ENCODE measurements around the gene KRTAP16-1. TPM values are rescaled to one million over a fixed set of nuclear protein-coding genes. Genes with fewer than 3 reads are reported as not detected.

KRTAP16-1 gene
- total and polyA plus RNA-seq, 2 of the 8 experiments (the other 6 are each of a cell fraction or from before 2014, with no cell fraction given): not detected

GRCh38 chr17:41301204-41301790 is 7.8 kb downstream of the KRTAP16-1 start:
- Histone ChIP-seq H4K91ac (replicated peaks; ENCODE audit: insufficient read length, low read length) (no peak overlapping the region), H3K23me2 (ENCODE audit: low read depth, low read length) (no peaks in the 10 kb centered on the region; the same call in 1 of the 2 replicates), H4K20me1 (replicated peaks in 1 of 2; ENCODE audit: control insufficient read depth in 1 of 2, insufficient read depth in 2 of 2, low read length in 2 of 2) (no peaks in the 10 kb centered on the region), H2BK120ac (replicated peaks; ENCODE audit: low read depth, low read length) (no peak overlapping the region), H3K4ac (replicated peaks; ENCODE audit: insufficient read length, low read depth, low read length) (no peak overlapping the region), H4K8ac (ENCODE audit: extremely low read depth, insufficient read depth, low read length) (no peak overlapping the region), H3K27me3 (replicated peaks in 1 of 4; ENCODE audit: control insufficient read depth in 3 of 4, extremely low read depth in 1 of 4, insufficient read depth in 3 of 4, low read length in 3 of 4) (no peaks in the 10 kb centered on the region; a peak in 1 of 7 replicates), H3K4me3 (ENCODE audit: extremely low read depth in 1 of 4, insufficient read depth in 2 of 4, low read depth in 3 of 4, low read length in 4 of 4) (no peak overlapping the region), H2AFZ (ENCODE audit: low read length) (no peak overlapping the region), H3K4me2 (ENCODE audit: insufficient read depth in 1 of 2, low read depth in 2 of 2, low read length in 2 of 2) (no peak overlapping the region), H3K79me2 (ENCODE audit: control insufficient read depth in 1 of 2, insufficient read depth in 2 of 2, low read length in 2 of 2) (no peaks in the 10 kb centered on the region), H3K14ac (ENCODE audit: insufficient read length) (no peak overlapping the region), H3K36me3 (ENCODE audit: control insufficient read depth in 2 of 4, insufficient read depth in 4 of 4, low read length in 3 of 4) (no peaks in the 10 kb centered on the region), H2BK20ac (ENCODE audit: low read length) (no peak overlapping the region), H3K9me3 (ENCODE audit: insufficient read depth in 2 of 2, low read depth in 1 of 2, low read length in 1 of 2) (no peaks in the 10 kb centered on the region; a peak in 1 of 4 replicates), H2BK12ac (ENCODE audit: low read depth, low read length) (no peak overlapping the region), H3K4me1 (replicated peaks in 1 of 4; ENCODE audit: control insufficient read depth in 3 of 4, insufficient read depth in 4 of 4, low read length in 3 of 4) (no peaks in the 10 kb centered on the region; a peak in 1 of 7 replicates), H4K5ac (ENCODE audit: insufficient read length, low read depth, low read length) (no peak overlapping the region), H3K18ac (ENCODE audit: extremely low read depth, low read length) (no peak overlapping the region), H3K9ac (replicated peaks in 1 of 4; ENCODE audit: extremely low read depth in 1 of 4, low read depth in 3 of 4, low read length in 3 of 4) (no peak overlapping the region), H3K23ac (ENCODE audit: insufficient read length) (no peak overlapping the region), H2AK5ac (ENCODE audit: low read depth, low read length) (no peak overlapping the region), H3K79me1 (ENCODE audit: low read depth, low read length) (no peaks in the 10 kb centered on the region), H2BK5ac (ENCODE audit: low read depth, low read length) (no peak overlapping the region), H2BK15ac (ENCODE audit: low read length) (no peak overlapping the region), H3K56ac (replicated peaks; ENCODE audit: insufficient read length, low read depth, low read length) (no peak overlapping the region), H3K27ac (ENCODE audit: low read depth, low read length) (no peak overlapping the region)
- ChIA-PET CTCF (ENCODE audit: partially characterized antibody) (interaction anchor here (0.8 to 1.8 kb wide), 4 partner anchors 21 to 347 kb away, joined by 3 to 7 read pairs (median 4); no protein-coding TSS in a partner anchor), POLR2A (ENCODE audit: partially characterized antibody) (no interaction called here)
- DNase-seq (ENCODE audit: low read depth in 1 of 2, low spot score in 2 of 2) (no peak), FAIRE-seq (no peak)
- WGBS, 2 experiments (ENCODE audit: extremely low coverage in 1 of 2, insufficient coverage in 1 of 2, insufficient read length in 1 of 2, insufficient replicate concordance in 2 of 2, low coverage in 1 of 2, low lambda C conversion rate in 2 of 2, missing lambda C conversion rate in 1 of 2): 92% methylated on average over 5 of the region's 5 CpGs; no CpG with 5 or more reads in 1 of the 2 experiments
- TF ChIP-seq E2F6 (IDR thresholded peaks at IDR 0.05) (no peak), RFX5 (IDR thresholded peaks at IDR 0.05; ENCODE audit: borderline replicate concordance, low read depth, low read length) (no peak), RXRA (IDR thresholded peaks at IDR 0.05; ENCODE audit: insufficient read depth, low read depth, low read length) (no peak), EP300 (IDR thresholded peaks at IDR 0.05; ENCODE audit: borderline replicate concordance in 1 of 2, low read depth in 2 of 2, low read length in 2 of 2) (no peak), HDAC6 (IDR thresholded peaks at IDR 0.05; ENCODE audit: low read depth, low read length) (no peak), SAP30 (IDR thresholded peaks at IDR 0.05; ENCODE audit: insufficient read depth, insufficient replicate concordance, low read length) (no peak), FOSL1 (IDR thresholded peaks at IDR 0.05; ENCODE audit: insufficient read depth, low read depth, low read length) (no peak), HDAC2 (IDR thresholded peaks at IDR 0.05; ENCODE audit: borderline replicate concordance in 1 of 2, low read depth in 2 of 2, low read length in 2 of 2) (no peak)
- TF ChIP-seq, protein P1, sequence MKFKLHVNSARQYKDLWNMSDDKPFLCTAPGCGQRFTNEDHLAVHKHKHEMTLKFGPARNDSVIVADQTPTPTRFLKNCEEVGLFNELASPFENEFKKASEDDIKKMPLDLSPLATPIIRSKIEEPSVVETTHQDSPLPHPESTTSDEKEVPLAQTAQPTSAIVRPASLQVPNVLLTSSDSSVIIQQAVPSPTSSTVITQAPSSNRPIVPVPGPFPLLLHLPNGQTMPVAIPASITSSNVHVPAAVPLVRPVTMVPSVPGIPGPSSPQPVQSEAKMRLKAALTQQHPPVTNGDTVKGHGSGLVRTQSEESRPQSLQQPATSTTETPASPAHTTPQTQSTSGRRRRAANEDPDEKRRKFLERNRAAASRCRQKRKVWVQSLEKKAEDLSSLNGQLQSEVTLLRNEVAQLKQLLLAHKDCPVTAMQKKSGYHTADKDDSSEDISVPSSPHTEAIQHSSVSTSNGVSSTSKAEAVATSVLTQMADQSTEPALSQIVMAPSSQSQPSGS (IDR thresholded peaks at IDR 0.05; ENCODE audit: low read length): no peak
